HEK293T (cell line): ENCODE results near the gene MAX.

ENCODE experiments used
- CTCF ChIA-PET: fragments of 350-600 bp; formaldehyde crosslinking; extraction: SDS; loops from one replicate; lab custom pipeline; 2021; ENCODE audit warnings: antibody characterized with exemption, inconsistent platforms; lab: Yijun Ruan, JAX
- POLR2A ChIA-PET: fragments of 350-600 bp; formaldehyde crosslinking; extraction: SDS; loops from one replicate; lab custom pipeline; 2020; ENCODE audit warnings: antibody characterized with exemption, inconsistent platforms; lab: Yijun Ruan, JAX
- DNase-seq: peaks from one replicate; pipeline ENCODE4 v3.0.0; 2012; ENCODE audit warnings: mixed read lengths; ENCODE audit errors: extremely low spot score
- ARNT ChIP-seq: fragments of 450-650 bp; IDR thresholded peaks from 2 replicates; pipeline ENCODE4 v1.6.1; 2017; ENCODE audit warnings: mild to moderate bottlenecking
- BHLHE40 ChIP-seq: fragments of 450-650 bp; IDR thresholded peaks from 2 replicates; pipeline ENCODE4 v1.6.1; 2016; ENCODE audit warnings: mild to moderate bottlenecking, moderate library complexity, borderline replicate concordance
- CTBP1 ChIP-seq: fragments of 450-650 bp; IDR thresholded peaks from 2 replicates; pipeline ENCODE4 v1.6.1; 2016; ENCODE audit warnings: borderline replicate concordance
- ELF4 ChIP-seq: fragments of 450-650 bp; IDR thresholded peaks from 2 replicates; pipeline ENCODE4 v1.6.1; 2017; ENCODE audit warnings: antibody characterized with exemption
- FOXA1 ChIP-seq: fragments of 450-650 bp; IDR thresholded peaks from 2 replicates; pipeline ENCODE4 v1.6.1; 2016; ENCODE audit warnings: mild to moderate bottlenecking
- FOXK2 ChIP-seq: fragments of 450-650 bp; IDR thresholded peaks from 2 replicates; pipeline ENCODE4 v1.6.1; 2016; ENCODE audit warnings: mild to moderate bottlenecking
- FOXM1 ChIP-seq: fragments of 450-650 bp; IDR thresholded peaks from 2 replicates; pipeline ENCODE4 v1.6.1; 2017; ENCODE audit warnings: mild to moderate bottlenecking, borderline replicate concordance
- HDGF ChIP-seq: fragments of 450-650 bp; IDR thresholded peaks from 2 replicates; pipeline ENCODE4 v1.6.1; 2017; ENCODE audit warnings: antibody characterized with exemption, borderline replicate concordance
- L3MBTL2 ChIP-seq: fragments of 450-650 bp; conservative IDR thresholded peaks from 2 replicates; pipeline ENCODE4 v1.6.1; 2016; ENCODE audit warnings: mild to moderate bottlenecking
- LEF1 ChIP-seq: fragments of 450-650 bp; IDR thresholded peaks from 2 replicates; pipeline ENCODE4 v1.6.1; 2017; ENCODE audit warnings: mild to moderate bottlenecking, borderline replicate concordance
- NFRKB ChIP-seq: fragments of 450-650 bp; IDR thresholded peaks from 2 replicates; pipeline ENCODE4 v1.6.1; 2016; ENCODE audit warnings: mild to moderate bottlenecking, moderate library complexity
- SP1 ChIP-seq: fragments of 450-650 bp; IDR thresholded peaks from 2 replicates; pipeline ENCODE4 v1.6.1; 2017
- SUZ12 ChIP-seq: fragments of 450-650 bp; IDR thresholded peaks from 2 replicates; pipeline ENCODE4 v1.6.1; 2016; ENCODE audit warnings: mild to moderate bottlenecking
- TARDBP ChIP-seq: fragments of 450-650 bp; IDR thresholded peaks from 2 replicates; pipeline ENCODE4 v1.6.1; 2016
- ZNF384 ChIP-seq: fragments of 450-650 bp; IDR thresholded peaks from 2 replicates; pipeline ENCODE4 v1.6.1; 2016
- TF ChIP-seq, protein P1 (sequence below): fragments of 450-650 bp; IDR thresholded peaks from 2 replicates; pipeline ENCODE4 v1.6.1; 2016

Gene MAX

DNA sequence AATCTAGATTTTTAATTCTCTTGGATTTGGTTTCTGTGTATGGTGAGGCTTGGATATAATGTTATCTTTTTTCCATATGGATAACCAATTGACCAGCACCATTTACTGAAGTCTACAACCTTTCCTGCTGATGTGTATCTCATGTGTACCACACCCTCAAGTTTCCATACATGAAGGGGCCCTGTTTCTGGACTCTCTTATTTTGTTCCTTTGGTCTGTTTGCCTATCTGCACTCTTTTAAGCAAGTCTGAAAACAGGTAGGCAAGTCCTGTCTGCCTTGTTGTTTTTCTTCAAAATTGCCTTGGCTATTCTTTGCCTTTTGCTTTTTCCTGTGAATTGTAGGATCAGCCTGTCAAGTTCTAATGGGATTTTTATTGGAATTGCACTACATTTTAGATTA is 44.6 kb downstream of the MAX start:
- CTCF ChIA-PET: no interaction called here
- no peak for DNase-seq
- POLR2A ChIA-PET: no interaction called here
- TF ChIP-seq NFRKB: no peak

DNA sequence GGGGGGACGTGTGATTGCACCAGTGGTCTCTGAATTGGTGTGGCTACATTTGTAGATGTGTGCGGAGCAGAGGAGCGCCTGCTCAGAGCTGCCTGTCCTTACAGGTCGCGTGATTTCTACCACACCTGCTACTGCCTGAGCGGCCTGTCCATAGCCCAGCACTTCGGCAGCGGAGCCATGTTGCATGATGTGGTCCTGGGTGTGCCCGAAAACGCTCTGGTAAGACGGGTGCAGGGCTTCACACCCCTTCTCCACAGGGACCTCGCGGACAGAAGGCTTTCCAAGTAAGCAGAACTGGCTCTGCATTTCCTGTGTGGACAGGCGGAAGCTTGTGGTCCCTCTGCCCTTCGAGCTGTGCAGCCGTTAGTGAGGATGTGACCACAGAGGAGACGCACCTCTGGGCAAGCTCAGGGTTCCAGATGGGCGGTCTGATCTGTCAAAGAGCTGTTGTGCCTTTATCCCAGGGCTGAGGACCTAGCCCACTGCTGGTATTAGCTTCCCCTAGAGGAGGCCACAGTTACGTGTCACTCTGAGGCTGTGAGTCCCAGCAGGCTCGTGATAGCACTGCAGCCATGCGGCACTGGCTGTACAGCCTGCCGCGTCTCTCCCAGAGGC is 47.7 kb downstream of the MAX start:
- TF ChIP-seq NFRKB: no peak
- no peak for TF ChIP-seq SP1
- TF ChIP-seq BHLHE40: no peak
- no peak for TF ChIP-seq ELF4
- no peak for TF ChIP-seq ZNF384
- TF ChIP-seq SUZ12: no peak
- no peak for TF ChIP-seq TARDBP
- no peak for TF ChIP-seq HDGF
- no peak for TF ChIP-seq CTBP1
- TF ChIP-seq, protein P1, sequence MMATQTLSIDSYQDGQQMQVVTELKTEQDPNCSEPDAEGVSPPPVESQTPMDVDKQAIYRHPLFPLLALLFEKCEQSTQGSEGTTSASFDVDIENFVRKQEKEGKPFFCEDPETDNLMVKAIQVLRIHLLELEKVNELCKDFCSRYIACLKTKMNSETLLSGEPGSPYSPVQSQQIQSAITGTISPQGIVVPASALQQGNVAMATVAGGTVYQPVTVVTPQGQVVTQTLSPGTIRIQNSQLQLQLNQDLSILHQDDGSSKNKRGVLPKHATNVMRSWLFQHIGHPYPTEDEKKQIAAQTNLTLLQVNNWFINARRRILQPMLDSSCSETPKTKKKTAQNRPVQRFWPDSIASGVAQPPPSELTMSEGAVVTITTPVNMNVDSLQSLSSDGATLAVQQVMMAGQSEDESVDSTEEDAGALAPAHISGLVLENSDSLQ: no peak
- TF ChIP-seq FOXA1: no peak
- TF ChIP-seq ARNT: no peak
- TF ChIP-seq FOXM1: no peak
- TF ChIP-seq L3MBTL2: no peak
- TF ChIP-seq FOXK2: no peak
- no peak for TF ChIP-seq LEF1
- ChIA-PET POLR2A (no interaction called here), CTCF (no interaction called here)
- no peak for DNase-seq

DNA sequence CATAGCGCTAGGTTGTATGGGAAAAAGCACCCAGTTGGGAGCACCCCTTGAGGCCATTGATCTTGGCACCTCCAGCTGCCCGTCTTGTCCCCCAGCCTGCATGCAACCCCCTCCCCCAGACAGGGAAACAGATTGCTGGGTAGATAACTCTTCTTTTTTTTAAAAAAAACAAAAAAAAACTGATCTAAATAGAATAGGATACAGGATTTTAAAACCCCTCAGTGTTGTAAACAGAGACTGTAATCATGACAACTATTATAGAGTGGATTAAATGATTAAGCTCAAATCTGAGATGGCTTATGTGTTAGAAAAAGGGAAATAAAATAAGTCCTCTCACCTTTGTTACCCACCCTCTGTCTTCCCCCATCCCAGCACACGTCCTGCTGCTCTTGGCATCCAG is 48.9 kb downstream of the MAX start:
- CTCF ChIA-PET: no interaction called here
- DNase-seq: no peak
- no peak for TF ChIP-seq HDGF
- no peak for TF ChIP-seq FOXM1
- TF ChIP-seq BHLHE40: no peak
- TF ChIP-seq CTBP1: no peak
- no peak for TF ChIP-seq NFRKB
- TF ChIP-seq FOXA1: no peak
- no peak for TF ChIP-seq ZNF384
- TF ChIP-seq L3MBTL2: no peak
- TF ChIP-seq TARDBP: no peak
- TF ChIP-seq SP1: no peak
- TF ChIP-seq SUZ12: no peak
- no peak for TF ChIP-seq ELF4
- no peak for TF ChIP-seq LEF1
- POLR2A ChIA-PET: no interaction called here

DNA sequence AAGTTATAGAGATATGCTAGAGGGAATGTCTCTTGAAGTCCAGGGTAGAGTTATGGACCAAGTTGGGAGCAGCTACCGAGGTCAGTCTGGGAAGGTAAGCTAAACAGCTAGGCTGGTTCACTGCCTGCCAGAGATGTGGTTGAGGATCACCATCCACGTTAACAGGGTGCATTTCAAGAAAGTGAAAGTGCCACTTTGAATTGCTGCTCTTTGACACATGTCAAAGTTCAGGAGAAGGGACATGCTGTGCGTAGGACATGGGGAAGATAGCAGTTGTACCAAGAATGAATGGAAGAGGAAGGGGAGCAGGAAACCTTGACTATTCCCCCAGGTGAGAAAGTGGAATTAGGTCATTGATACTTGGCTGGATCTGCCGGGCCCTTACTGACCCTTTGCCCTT is 49.5 kb downstream of the MAX start:
- TF ChIP-seq FOXK2: no peak
- no peak for TF ChIP-seq ARNT
- TF ChIP-seq FOXA1: no peak
- no peak for TF ChIP-seq FOXM1
- no peak for TF ChIP-seq ZNF384
- TF ChIP-seq SUZ12: no peak
- TF ChIP-seq, protein P1: no peak
- TF ChIP-seq TARDBP: no peak
- TF ChIP-seq SP1: no peak
- no peak for TF ChIP-seq HDGF
- TF ChIP-seq L3MBTL2: no peak
- no peak for TF ChIP-seq CTBP1
- TF ChIP-seq NFRKB: no peak
- no peak for TF ChIP-seq LEF1
- DNase-seq: no peak
- CTCF ChIA-PET: no interaction called here
- POLR2A ChIA-PET: no interaction called here

DNA sequence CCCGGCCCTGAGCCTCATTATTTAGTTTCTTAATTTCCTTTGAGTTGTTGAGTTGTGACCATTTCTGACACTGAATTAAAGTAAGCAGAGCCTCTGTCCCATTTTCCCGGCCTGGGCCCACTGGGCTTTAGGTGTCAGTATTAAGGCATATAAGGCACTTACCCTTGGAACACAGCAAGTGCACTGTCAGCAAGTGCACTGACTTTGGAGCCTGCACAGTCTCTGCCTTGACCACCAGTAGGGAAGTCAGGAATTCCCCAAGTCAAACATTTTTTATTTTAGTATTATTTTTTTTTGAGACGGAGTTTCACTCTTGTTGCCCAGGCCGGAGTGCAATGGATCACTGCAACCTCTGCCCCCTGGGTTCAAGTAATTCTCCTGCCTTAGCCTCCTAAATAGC is 56.6 kb downstream of the MAX start:
- DNase-seq: no peak
- ChIA-PET POLR2A (no interaction called here), CTCF (no interaction called here)
- TF ChIP-seq SUZ12: no peak
- TF ChIP-seq FOXK2: no peak
- no peak for TF ChIP-seq BHLHE40

DNA sequence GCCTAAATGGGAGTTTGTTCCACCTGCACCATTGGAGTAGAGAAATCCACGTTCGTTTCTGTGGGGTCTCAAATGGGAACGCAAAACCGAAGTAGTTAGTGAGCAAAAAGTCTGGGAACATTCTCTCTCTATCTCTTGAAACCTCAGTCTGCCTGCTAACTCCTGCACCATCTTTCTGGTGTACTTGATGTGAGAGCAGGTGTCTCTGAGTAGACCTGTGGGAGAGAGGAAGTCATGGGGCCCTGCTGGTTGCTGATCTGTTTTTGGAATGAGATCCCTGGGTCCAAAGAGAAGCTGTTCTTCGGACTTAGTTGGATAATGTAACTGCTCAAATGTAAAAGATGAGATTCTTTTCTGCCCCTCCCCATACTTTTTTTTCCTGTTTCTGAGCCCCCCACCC is 57.3 kb downstream of the MAX start:
- CTCF ChIA-PET: interaction anchor here (1.0 kb wide), 1 partner anchor 25 kb away, joined by 3 read pairs; no protein-coding TSS in a partner anchor
- DNase-seq: no peak
- TF ChIP-seq NFRKB (no peak), ELF4 (no peak)
- POLR2A ChIA-PET: no interaction called here

DNA sequence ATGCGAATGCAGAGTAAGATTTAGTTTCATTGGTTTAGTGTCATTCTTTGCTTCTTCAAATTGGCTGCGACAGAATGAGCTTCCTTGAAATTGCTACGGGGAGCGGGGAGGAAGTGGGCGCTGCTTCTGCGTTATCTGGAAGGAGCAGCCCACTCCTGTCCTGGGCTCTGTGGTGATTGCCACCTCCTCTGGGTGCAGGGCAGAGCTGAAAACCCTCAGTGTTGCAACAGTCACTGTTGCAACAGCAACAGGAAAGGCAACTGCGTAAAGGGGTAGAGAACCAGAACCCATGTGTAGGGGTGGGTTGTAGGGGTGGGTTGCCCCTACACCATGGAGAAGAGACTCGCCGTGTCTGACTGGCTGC is 57.7 kb downstream of the MAX start:
- TF ChIP-seq FOXK2 (no peak), FOXA1 (no peak), L3MBTL2 (no peak), NFRKB (no peak), FOXM1 (no peak), SUZ12 (no peak), BHLHE40 (no peak)
- TF ChIP-seq, protein P1: no peak
- DNase-seq: no peak
- CTCF ChIA-PET: interaction anchor here (1.0 kb wide), 1 partner anchor 25 kb away, joined by 3 read pairs; no protein-coding TSS in a partner anchor
- POLR2A ChIA-PET: no interaction called here
